SK-N-SH treated with all-trans-retinoic acid at 6 μM for 48 hours (cell line): ENCODE data around the gene CDC5L.

Source experiments
- BACH2 ChIP-seq: fragments of 250-450 bp; sonication (Bioruptor Pico); IDR thresholded peaks from 2 replicates; pipeline ENCODE4 v1.9.0; 2021; ENCODE audit warnings: mild to moderate bottlenecking, borderline replicate concordance
- CSDC2 ChIP-seq: fragments of 250-450 bp; sonication (Bioruptor Pico); IDR thresholded peaks from 2 replicates; pipeline ENCODE4 v1.5.0; 2020; ENCODE audit warnings: mild to moderate bottlenecking, moderate library complexity
- ESRRG ChIP-seq: fragments of 250-450 bp; sonication (Bioruptor Pico); IDR thresholded peaks from 2 replicates; pipeline ENCODE4 v1.6.1; 2021; ENCODE audit warnings: mild to moderate bottlenecking
- GLIS3 ChIP-seq: fragments of 250-450 bp; sonication (Bioruptor Pico); IDR thresholded peaks from 2 replicates; pipeline ENCODE4 v1.5.0; 2020; ENCODE audit warnings: mild to moderate bottlenecking, moderate library complexity
- ISL1 ChIP-seq: fragments of 250-450 bp; sonication (Bioruptor Pico); IDR thresholded peaks from 2 replicates; pipeline ENCODE4 v2.1.2; 2022; ENCODE audit warnings: mild to moderate bottlenecking, moderate library complexity
- OSR1 ChIP-seq: fragments of 250-450 bp; sonication (Bioruptor Pico); IDR thresholded peaks from 2 replicates; pipeline ENCODE4 v1.8.0; 2022; ENCODE audit warnings: moderate library complexity, mild to moderate bottlenecking, inconsistent platforms
- PATZ1 ChIP-seq: fragments of 250-450 bp; sonication (Bioruptor Pico); IDR thresholded peaks from 2 replicates; pipeline ENCODE4 v1.8.0; 2020; ENCODE audit warnings: mild to moderate bottlenecking, moderate library complexity, borderline replicate concordance
- TCF4 ChIP-seq: fragments of 250-450 bp; sonication (Bioruptor Pico); IDR thresholded peaks from 2 replicates; pipeline ENCODE4 v1.8.0; 2021; ENCODE audit warnings: mild to moderate bottlenecking, moderate library complexity, borderline replicate concordance
- ZC3H10 ChIP-seq: fragments of 250-450 bp; sonication (Bioruptor Pico); IDR thresholded peaks from 2 replicates; pipeline ENCODE4 v1.5.1; 2021; ENCODE audit warnings: mild to moderate bottlenecking, moderate library complexity
- ZFP3 ChIP-seq: fragments of 250-450 bp; sonication (Bioruptor Pico); IDR thresholded peaks from 2 replicates; pipeline ENCODE4 v1.5.0; 2020; ENCODE audit warnings: mild to moderate bottlenecking, moderate library complexity
- ZNF70 ChIP-seq: fragments of 450-650 bp; formaldehyde crosslinking; IDR thresholded peaks from 2 replicates; pipeline ENCODE4 v1.5.0; 2020; ENCODE audit warnings: mild to moderate bottlenecking, moderate library complexity
- TF ChIP-seq, protein P1 (sequence below): fragments of 250-450 bp; sonication (Bioruptor Pico); IDR thresholded peaks from 2 replicates; pipeline ENCODE4 v1.5.0; 2020; ENCODE audit warnings: mild to moderate bottlenecking, moderate library complexity

GRCh38 chr6:44475779-44476434 lies 88.4 kb downstream of the CDC5L start:
- TF ChIP-seq, protein P1, sequence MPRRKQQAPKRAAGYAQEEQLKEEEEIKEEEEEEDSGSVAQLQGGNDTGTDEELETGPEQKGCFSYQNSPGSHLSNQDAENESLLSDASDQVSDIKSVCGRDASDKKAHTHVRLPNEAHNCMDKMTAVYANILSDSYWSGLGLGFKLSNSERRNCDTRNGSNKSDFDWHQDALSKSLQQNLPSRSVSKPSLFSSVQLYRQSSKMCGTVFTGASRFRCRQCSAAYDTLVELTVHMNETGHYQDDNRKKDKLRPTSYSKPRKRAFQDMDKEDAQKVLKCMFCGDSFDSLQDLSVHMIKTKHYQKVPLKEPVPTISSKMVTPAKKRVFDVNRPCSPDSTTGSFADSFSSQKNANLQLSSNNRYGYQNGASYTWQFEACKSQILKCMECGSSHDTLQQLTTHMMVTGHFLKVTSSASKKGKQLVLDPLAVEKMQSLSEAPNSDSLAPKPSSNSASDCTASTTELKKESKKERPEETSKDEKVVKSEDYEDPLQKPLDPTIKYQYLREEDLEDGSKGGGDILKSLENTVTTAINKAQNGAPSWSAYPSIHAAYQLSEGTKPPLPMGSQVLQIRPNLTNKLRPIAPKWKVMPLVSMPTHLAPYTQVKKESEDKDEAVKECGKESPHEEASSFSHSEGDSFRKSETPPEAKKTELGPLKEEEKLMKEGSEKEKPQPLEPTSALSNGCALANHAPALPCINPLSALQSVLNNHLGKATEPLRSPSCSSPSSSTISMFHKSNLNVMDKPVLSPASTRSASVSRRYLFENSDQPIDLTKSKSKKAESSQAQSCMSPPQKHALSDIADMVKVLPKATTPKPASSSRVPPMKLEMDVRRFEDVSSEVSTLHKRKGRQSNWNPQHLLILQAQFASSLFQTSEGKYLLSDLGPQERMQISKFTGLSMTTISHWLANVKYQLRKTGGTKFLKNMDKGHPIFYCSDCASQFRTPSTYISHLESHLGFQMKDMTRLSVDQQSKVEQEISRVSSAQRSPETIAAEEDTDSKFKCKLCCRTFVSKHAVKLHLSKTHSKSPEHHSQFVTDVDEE (CRISPR knock-in tag): no peak
- TF ChIP-seq OSR1 (CRISPR knock-in tag) (no peak), PATZ1 (no peak), TCF4 (CRISPR knock-in tag) (no peak), GLIS3 (no peak), ZNF70 (CRISPR knock-in tag) (peak; percentile 25; the same call in 1 of the 2 replicates), ESRRG (no peak), CSDC2 (no peak), BACH2 (CRISPR knock-in tag) (no peak), ISL1 (CRISPR knock-in tag) (no peak), ZC3H10 (CRISPR knock-in tag) (no peak), ZFP3 (CRISPR knock-in tag) (no peak)
